ENCODE data around the gene TMEM247. TPM values are rescaled to one million over a fixed set of nuclear protein-coding genes. Genes with fewer than 3 reads are reported as not detected.

The TMEM247 gene
- total RNA-seq, 1 donor: not detected

DNA sequence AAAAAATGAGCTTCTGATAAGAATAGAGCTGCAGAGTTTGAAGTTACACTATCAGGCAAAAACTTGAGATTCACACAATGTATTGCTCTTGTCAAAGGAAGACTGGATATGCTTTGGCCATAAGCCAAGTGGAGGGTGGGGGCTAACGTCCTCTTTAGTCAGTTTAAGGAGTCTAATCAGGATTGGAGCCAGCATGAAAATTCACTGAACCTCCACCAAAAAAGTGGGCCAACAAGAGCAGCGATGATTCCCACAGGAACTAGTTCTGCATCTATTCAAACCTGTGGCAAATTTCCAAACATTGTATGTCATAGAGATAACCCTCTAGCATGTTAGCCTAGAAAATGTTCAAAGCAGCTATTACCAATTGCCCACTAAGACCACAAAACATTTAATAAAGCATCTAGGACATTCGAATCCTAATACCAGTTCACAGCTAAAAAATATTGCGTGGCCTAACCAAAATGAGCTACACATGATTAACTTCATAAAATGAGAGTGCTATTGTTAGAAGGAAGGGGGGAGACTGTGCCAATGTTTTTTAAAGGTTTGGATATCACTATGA is 43.5 kb upstream of the TMEM247 start:
- no peak overlapping the region for H3K4me3 ChIP-seq (ENCODE audit: low read depth, low read length)
- peak; percentile 52 for DNase-seq (ENCODE audit: low read depth)
- TF ChIP-seq, protein P1, sequence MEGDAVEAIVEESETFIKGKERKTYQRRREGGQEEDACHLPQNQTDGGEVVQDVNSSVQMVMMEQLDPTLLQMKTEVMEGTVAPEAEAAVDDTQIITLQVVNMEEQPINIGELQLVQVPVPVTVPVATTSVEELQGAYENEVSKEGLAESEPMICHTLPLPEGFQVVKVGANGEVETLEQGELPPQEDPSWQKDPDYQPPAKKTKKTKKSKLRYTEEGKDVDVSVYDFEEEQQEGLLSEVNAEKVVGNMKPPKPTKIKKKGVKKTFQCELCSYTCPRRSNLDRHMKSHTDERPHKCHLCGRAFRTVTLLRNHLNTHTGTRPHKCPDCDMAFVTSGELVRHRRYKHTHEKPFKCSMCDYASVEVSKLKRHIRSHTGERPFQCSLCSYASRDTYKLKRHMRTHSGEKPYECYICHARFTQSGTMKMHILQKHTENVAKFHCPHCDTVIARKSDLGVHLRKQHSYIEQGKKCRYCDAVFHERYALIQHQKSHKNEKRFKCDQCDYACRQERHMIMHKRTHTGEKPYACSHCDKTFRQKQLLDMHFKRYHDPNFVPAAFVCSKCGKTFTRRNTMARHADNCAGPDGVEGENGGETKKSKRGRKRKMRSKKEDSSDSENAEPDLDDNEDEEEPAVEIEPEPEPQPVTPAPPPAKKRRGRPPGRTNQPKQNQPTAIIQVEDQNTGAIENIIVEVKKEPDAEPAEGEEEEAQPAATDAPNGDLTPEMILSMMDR (IDR thresholded peaks at IDR 0.05; ENCODE audit: insufficient read depth, low read depth, low read length): no peak

DNA sequence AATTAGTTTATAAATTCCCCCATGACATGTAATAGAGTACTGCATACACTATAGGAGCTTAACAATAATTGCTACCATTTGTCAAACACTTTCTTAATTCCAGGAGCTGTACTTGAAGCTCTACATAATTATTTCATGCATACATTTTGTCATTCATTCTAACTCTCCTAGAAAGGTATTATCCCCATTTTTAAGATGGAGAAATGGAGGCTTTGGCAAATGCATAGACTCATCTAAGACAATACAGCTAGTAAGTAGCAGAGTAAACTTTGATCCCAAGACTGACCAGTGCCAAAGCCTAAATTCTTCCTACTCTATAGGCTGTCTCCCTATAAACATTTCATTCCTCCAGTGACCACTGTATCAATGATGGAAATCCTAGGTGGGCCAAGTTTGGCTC is 42.6 kb upstream of the TMEM247 start:
- TF ChIP-seq, protein P1 (IDR thresholded peaks at IDR 0.05; ENCODE audit: insufficient read depth, low read depth, low read length): no peak
- DNase-seq (ENCODE audit: low read depth): no peak
- H3K4me3 ChIP-seq (ENCODE audit: low read depth, low read length): no peak overlapping the region

DNA sequence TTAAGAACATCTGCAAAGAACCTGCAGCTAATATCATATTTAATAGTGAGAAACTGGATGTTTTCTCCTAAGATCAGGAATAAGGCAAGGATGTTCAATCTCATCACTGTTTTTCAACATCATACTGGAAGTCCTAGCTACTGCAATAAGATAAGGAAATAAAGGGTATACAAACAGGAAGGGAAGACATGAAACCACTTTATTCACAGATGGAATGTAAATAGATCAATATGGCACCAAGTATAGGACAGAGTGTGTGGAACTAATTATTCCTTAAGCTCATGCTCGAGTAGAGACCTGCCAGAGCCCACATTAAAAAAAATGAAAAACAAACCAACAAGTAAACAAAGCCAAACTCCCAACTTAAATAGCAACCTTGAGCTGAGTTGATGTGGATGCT is 41.3 kb upstream of the TMEM247 start:
- no peak overlapping the region for H3K4me3 ChIP-seq (ENCODE audit: low read depth, low read length)
- TF ChIP-seq, protein P1 (IDR thresholded peaks at IDR 0.05; ENCODE audit: insufficient read depth, low read depth, low read length): no peak
- DNase-seq (ENCODE audit: low read depth): no peak

DNA sequence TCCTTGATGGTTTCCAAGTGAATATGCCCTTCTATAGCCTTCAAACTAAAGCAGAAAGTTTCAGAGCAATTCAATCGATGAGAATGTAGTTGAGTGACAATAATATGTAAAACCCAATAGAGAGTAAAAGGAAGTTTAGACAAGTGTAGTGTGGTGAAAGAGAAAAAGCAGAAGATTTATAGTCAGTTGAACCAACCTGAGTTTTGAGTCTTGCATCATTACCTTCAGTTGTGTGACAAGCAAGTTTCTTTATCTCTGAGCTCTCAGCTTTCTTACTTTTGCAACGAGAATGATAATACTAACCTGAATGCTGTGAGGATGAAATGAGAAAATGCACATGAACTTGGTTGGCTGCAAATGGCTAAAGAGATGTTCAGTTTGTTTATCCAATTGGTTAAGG is 40.6 kb upstream of the TMEM247 start:
- DNase-seq (ENCODE audit: low read depth): no peak
- H3K4me3 ChIP-seq (ENCODE audit: low read depth, low read length): no peak overlapping the region
- TF ChIP-seq, protein P1 (IDR thresholded peaks at IDR 0.05; ENCODE audit: insufficient read depth, low read depth, low read length): no peak

DNA sequence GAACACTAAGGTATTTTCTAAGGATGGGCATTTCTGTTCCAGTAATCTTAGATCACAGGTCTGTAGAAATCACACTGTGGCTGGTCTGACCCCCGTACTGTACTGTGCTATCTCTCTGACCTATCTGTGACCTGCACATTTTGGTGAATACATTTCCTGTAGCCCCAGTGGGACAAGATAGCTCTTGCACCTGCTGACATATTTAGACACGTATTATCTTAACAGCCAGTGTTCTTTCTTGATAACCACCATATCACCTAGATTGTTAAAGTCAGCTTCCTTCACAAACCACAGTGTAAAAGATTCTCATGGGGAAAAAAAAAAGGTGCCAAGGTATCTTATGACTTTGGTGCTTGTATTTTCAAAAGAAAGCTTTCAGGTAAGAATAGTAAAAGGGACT is 39.8 kb upstream of the TMEM247 start:
- TF ChIP-seq, protein P1 (IDR thresholded peaks at IDR 0.05; ENCODE audit: insufficient read depth, low read depth, low read length): no peak
- DNase-seq (ENCODE audit: low read depth): no peak
- no peak overlapping the region for H3K4me3 ChIP-seq (ENCODE audit: low read depth, low read length)

DNA sequence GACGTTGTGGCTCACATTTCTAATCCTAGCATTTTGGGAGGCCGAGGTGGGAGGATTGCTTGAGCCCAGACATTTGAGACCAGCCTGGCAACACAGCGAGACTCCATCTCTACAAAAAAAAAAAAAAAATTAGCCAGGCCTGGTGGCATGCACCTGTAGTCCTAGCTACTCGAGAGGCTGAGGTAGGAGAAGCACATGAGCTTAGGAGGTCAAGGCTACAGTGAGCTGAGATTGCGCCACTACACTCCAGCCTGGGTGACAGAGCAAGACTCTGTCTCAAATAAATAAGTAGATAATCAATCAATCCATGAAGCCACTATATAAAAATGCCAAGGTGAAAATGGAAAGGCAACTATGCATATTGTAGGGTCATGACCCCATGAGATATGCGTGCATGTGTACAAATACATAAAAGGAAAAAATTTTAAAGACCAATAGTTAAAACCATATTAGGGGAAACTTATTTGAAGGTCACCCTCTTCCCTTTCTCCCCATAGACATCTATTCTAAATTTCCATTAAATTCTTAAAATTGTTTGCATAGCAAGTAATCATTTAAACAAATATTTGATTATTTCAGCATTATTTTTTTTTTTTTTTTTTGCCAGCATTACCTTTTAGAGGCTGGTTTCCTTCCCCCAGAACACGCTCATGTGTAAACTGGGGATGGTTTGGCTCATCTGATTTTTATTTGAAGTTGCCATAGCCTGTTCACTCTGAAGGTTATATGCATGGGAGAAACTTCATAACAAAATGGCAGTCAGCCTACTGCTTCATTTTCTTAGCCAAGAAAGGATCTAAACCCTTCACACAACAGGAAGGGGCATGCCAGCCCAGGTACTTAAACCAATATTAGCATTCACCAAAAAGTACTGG is 37.3 kb upstream of the TMEM247 start:
- no peak overlapping the region for H3K4me3 ChIP-seq (ENCODE audit: low read depth, low read length)
- TF ChIP-seq, protein P1 (IDR thresholded peaks at IDR 0.05; ENCODE audit: insufficient read depth, low read depth, low read length): no peak
- DNase-seq (ENCODE audit: low read depth): no peak

All from fibroblast of villous mesenchyme (primary cell).